GM12878 (cell line): ENCODE data around the gene AKAP12. TPM values are rescaled to one million over a fixed set of nuclear protein-coding genes. Genes with fewer than 3 reads are reported as not detected.

ENCODE experiments used
- BHLHE40 ChIP-seq, 2 experiments: fragments of 450-650 bp in 1 of 2; IDR thresholded peaks; 2 replicates each; pipeline ENCODE4 v1.6.1; 2011 to 2017; ENCODE audit warnings: low read depth in 2 of 2, borderline replicate concordance in 1 of 2, improper control_type of control experiment in 1 of 2, low read length in 1 of 2, mild to moderate bottlenecking in 1 of 2
- BRCA1 ChIP-seq: IDR thresholded peaks from 2 replicates; pipeline ENCODE4 v1.6.1; 2011; ENCODE audit warnings: low read depth, low read length, improper control_type of control experiment
- CHD4 ChIP-seq: fragments of 200-600 bp; sonication (generic); IDR thresholded peaks from 2 replicates; pipeline ENCODE4 v1.6.1; 2016; ENCODE audit warnings: mild to moderate bottlenecking
- DPF2 ChIP-seq: fragments of 450-650 bp; IDR thresholded peaks from 2 replicates; pipeline ENCODE4 v1.6.1; 2017; ENCODE audit warnings: mild to moderate bottlenecking
- EGR1 ChIP-seq, 2 experiments: IDR thresholded peaks; 1 replicate in 1 of 2; 2 replicates in 1 of 2; pipeline ENCODE4 v1.6.1; 2011 to 2012; ENCODE audit warnings: low read depth in 2 of 2, low read length in 2 of 2, borderline replicate concordance in 1 of 2, mild to moderate bottlenecking in 1 of 2, moderate library complexity in 1 of 2
- FOXM1 ChIP-seq: IDR thresholded peaks from 2 replicates; pipeline ENCODE4 v1.6.1; 2012; ENCODE audit warnings: low read depth, mild to moderate bottlenecking, inconsistent platforms, low read length, moderate library complexity
- GATAD2B ChIP-seq: fragments of 450-650 bp; conservative IDR thresholded peaks from 2 replicates; pipeline ENCODE4 v1.6.1; 2017; ENCODE audit warnings: low read depth, mild to moderate bottlenecking, moderate library complexity
- IKZF1 ChIP-seq: fragments of 450-650 bp; conservative IDR thresholded peaks from 2 replicates; pipeline ENCODE4 v1.6.1; 2017; ENCODE audit warnings: antibody characterized with exemption, mild to moderate bottlenecking
- LARP7 ChIP-seq: fragments of 450-650 bp; IDR thresholded peaks from 2 replicates; pipeline ENCODE4 v1.6.1; 2017; ENCODE audit warnings: mild to moderate bottlenecking
- NRF1 ChIP-seq: conservative IDR thresholded peaks from 2 replicates; pipeline ENCODE4 v1.6.1; 2011; ENCODE audit warnings: mild to moderate bottlenecking, low read depth, low read length, improper control_type of control experiment
- POLR2AphosphoS2 ChIP-seq: IDR thresholded peaks from 2 replicates; pipeline ENCODE4 v1.6.1; 2011; ENCODE audit warnings: low read depth, mild to moderate bottlenecking, low read length, improper control_type of control experiment, moderate library complexity
- POU2F2 ChIP-seq: IDR thresholded peaks from 3 replicates; pipeline ENCODE4 v1.6.1; 2011; ENCODE audit warnings: low read depth, mild to moderate bottlenecking, low read length, borderline replicate concordance
- RAD51 ChIP-seq: fragments of 450-650 bp; IDR thresholded peaks from 2 replicates; pipeline ENCODE4 v1.6.1; 2016; ENCODE audit warnings: moderate library complexity, mild to moderate bottlenecking, inconsistent platforms
- RUNX3 ChIP-seq: IDR thresholded peaks from 2 replicates; pipeline ENCODE4 v1.6.1; 2012; ENCODE audit warnings: low read length, inconsistent platforms
- SMC3 ChIP-seq: IDR thresholded peaks from 2 replicates; pipeline ENCODE4 v1.6.1; 2011; ENCODE audit warnings: low read length, improper control_type of control experiment, borderline replicate concordance
- SRF ChIP-seq, 2 experiments: IDR thresholded peaks; 2 replicates each; pipeline ENCODE4 v1.6.1; 2011; ENCODE audit warnings: low read depth in 2 of 2, low read length in 2 of 2, mild to moderate bottlenecking in 1 of 2, moderate library complexity in 1 of 2
- TBL1XR1 ChIP-seq: IDR thresholded peaks from 2 replicates; pipeline ENCODE4 v1.6.1; 2012; ENCODE audit warnings: low read depth, low read length, improper control_type of control experiment
- ZNF384 ChIP-seq: IDR thresholded peaks from 2 replicates; pipeline ENCODE4 v1.6.1; 2012; ENCODE audit warnings: low read depth, mild to moderate bottlenecking, low read length, improper control_type of control experiment, borderline replicate concordance
- polyA plus RNA-seq, 11 experiments: library from polyadenylated mRNA; depleted of rRNA in 4 of 11; unstranded in 6 of 11; stranded (reverse) in 5 of 11; fragments of >200 nt; fragmentation: Nextera tagmentation in 4 of 11; fragmentation: Illumina TruSeq in 1 of 11; extraction: Ambion mirVana in 4 of 11; extraction: Trizol in 1 of 11; gene quantifications; 1 replicate in 1 of 11; 2 replicates in 10 of 11; pipeline versions ENCODE4 v1.2.1 to v1.2.3, GENCODE V29; 2011 to 2016; ENCODE audit warnings: inconsistent platforms in 2 of 11, missing spikeins in 2 of 11, low read depth in 1 of 11
- total RNA-seq, 4 experiments: library from RNA; depleted of rRNA in 3 of 4; stranded (reverse); fragments of >200 nt in 3 of 4; fragmentation: Illumina TruSeq in 1 of 4; extraction: Trizol in 1 of 4; gene quantifications; 2 replicates each; pipeline versions ENCODE4 v1.2.1 to v1.2.3, GENCODE V29; 2013 to 2021
- TF ChIP-seq, protein P1 (sequence below): IDR thresholded peaks from 2 replicates; pipeline ENCODE4 v1.6.1; 2012; ENCODE audit warnings: improper control_type of control experiment, low read depth, low read length; ENCODE audit not compliant: insufficient replicate concordance
- TF ChIP-seq, protein P2 (sequence below): fragments of 450-650 bp; IDR thresholded peaks from 2 replicates; pipeline ENCODE4 v1.6.1; 2017; ENCODE audit warnings: mild to moderate bottlenecking
- TF ChIP-seq, protein P3 (sequence below): fragments of 450-650 bp; IDR thresholded peaks from 2 replicates; pipeline ENCODE4 v1.6.1; 2018; ENCODE audit warnings: borderline replicate concordance, mild to moderate bottlenecking; ENCODE audit not compliant: partially characterized antibody

AKAP12 gene
- total and polyA plus RNA-seq, 10 of the 15 experiments (the other 5 are each of a cell fraction or from before 2014, with no cell fraction given), result under 0.01 to 0.72 (median 0.06) TPM; not detected in 4

DNA sequence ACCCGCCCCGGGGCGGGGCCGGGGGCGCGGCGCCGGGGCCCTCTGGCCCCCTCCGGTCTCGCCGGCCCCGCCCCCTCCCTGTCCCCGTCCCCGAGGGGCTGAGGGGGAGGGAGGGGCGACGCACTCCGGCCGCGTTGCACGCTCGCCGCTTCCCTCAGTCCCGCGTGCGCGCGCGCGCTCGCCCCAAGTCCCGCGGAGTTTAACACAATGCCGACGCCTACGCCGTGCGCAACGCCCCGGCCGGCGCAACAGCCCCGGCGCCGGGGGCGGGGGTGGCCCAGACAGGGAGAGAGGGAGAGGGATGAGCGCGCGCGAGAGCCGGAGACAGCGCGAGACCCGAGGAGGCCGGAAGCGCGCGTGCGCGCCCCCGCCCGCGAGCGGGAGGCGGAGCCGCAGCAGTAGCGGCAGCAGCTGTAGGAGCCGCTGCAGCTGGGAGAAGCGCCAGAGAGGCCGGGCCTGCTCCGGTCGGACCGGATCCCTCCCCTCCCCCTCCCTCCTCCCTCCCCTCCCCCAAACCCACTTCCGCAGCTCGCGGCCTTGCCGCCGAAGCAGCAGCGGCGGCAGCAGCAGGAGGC is 150.6 kb downstream of the AKAP12 start (continued):
- TF ChIP-seq NRF1 (peak; percentile 78), SRF (IDR thresholded peaks at IDR 0.05; ENCODE audit: low read depth in 2 of 2, low read length in 2 of 2) (0 out of 4 replicates have a peak, but pooled peaks of 1 of the 2 experiments have one; percentile 25), DPF2 (no peak), GATAD2B (no peak; the same call in 1 of the 2 replicates), IKZF1 (peak; percentile 78), TBL1XR1 (0 out of 2 replicates have a peak, but pooled peaks have one; percentile 12), BRCA1 (peak; percentile 94), BHLHE40 (IDR thresholded peaks at IDR 0.05; ENCODE audit: borderline replicate concordance in 1 of 2, low read depth in 2 of 2, low read length in 1 of 2) (peak; percentile 79 to 83), POU2F2 (peak; percentile 47; the same call in 1 of the 3 replicates), CHD4 (no peak), FOXM1 (no peak), ZNF384 (no peak), LARP7 (0 out of 2 replicates have a peak, but pooled peaks have one; percentile 11), RUNX3 (no peak), RAD51 (no peak), POLR2AphosphoS2 (no peak), EGR1 (IDR thresholded peaks at IDR 0.05; ENCODE audit: borderline replicate concordance in 1 of 2, low read depth in 2 of 2, low read length in 2 of 2) (peak; percentile 87 to 94), SMC3 (no peak)
- TF ChIP-seq, protein P1, sequence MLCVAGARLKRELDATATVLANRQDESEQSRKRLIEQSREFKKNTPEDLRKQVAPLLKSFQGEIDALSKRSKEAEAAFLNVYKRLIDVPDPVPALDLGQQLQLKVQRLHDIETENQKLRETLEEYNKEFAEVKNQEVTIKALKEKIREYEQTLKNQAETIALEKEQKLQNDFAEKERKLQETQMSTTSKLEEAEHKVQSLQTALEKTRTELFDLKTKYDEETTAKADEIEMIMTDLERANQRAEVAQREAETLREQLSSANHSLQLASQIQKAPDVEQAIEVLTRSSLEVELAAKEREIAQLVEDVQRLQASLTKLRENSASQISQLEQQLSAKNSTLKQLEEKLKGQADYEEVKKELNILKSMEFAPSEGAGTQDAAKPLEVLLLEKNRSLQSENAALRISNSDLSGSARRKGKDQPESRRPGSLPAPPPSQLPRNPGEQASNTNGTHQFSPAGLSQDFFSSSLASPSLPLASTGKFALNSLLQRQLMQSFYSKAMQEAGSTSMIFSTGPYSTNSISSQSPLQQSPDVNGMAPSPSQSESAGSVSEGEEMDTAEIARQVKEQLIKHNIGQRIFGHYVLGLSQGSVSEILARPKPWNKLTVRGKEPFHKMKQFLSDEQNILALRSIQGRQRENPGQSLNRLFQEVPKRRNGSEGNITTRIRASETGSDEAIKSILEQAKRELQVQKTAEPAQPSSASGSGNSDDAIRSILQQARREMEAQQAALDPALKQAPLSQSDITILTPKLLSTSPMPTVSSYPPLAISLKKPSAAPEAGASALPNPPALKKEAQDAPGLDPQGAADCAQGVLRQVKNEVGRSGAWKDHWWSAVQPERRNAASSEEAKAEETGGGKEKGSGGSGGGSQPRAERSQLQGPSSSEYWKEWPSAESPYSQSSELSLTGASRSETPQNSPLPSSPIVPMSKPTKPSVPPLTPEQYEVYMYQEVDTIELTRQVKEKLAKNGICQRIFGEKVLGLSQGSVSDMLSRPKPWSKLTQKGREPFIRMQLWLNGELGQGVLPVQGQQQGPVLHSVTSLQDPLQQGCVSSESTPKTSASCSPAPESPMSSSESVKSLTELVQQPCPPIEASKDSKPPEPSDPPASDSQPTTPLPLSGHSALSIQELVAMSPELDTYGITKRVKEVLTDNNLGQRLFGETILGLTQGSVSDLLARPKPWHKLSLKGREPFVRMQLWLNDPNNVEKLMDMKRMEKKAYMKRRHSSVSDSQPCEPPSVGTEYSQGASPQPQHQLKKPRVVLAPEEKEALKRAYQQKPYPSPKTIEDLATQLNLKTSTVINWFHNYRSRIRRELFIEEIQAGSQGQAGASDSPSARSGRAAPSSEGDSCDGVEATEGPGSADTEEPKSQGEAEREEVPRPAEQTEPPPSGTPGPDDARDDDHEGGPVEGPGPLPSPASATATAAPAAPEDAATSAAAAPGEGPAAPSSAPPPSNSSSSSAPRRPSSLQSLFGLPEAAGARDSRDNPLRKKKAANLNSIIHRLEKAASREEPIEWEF, result no peak
- TF ChIP-seq, protein P2, sequence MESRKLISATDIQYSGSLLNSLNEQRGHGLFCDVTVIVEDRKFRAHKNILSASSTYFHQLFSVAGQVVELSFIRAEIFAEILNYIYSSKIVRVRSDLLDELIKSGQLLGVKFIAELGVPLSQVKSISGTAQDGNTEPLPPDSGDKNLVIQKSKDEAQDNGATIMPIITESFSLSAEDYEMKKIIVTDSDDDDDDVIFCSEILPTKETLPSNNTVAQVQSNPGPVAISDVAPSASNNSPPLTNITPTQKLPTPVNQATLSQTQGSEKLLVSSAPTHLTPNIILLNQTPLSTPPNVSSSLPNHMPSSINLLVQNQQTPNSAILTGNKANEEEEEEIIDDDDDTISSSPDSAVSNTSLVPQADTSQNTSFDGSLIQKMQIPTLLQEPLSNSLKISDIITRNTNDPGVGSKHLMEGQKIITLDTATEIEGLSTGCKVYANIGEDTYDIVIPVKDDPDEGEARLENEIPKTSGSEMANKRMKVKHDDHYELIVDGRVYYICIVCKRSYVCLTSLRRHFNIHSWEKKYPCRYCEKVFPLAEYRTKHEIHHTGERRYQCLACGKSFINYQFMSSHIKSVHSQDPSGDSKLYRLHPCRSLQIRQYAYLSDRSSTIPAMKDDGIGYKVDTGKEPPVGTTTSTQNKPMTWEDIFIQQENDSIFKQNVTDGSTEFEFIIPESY, result no peak
- TF ChIP-seq, protein P3, sequence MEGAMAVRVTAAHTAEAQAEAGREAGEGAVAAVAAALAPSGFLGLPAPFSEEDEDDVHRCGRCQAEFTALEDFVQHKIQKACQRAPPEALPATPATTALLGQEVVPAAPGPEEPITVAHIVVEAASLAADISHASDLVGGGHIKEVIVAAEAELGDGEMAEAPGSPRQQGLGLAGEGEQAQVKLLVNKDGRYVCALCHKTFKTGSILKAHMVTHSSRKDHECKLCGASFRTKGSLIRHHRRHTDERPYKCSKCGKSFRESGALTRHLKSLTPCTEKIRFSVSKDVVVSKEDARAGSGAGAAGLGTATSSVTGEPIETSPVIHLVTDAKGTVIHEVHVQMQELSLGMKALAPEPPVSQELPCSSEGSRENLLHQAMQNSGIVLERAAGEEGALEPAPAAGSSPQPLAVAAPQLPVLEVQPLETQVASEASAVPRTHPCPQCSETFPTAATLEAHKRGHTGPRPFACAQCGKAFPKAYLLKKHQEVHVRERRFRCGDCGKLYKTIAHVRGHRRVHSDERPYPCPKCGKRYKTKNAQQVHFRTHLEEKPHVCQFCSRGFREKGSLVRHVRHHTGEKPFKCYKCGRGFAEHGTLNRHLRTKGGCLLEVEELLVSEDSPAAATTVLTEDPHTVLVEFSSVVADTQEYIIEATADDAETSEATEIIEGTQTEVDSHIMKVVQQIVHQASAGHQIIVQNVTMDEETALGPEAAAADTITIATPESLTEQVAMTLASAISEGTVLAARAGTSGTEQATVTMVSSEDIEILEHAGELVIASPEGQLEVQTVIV, result no peak
